ENCODE measurements around the gene QPRT. TPM values are rescaled to one million over a fixed set of nuclear protein-coding genes. Genes with fewer than 3 reads are reported as not detected.
"Not testable (repeated sequence)": the region's sequence is repeated elsewhere in the genome, so short reads cannot be mapped to it uniquely, and the experiment has no call there.

QPRT gene
- total RNA-seq, 1 donor from 2014 or later = 34.4 TPM

DNA sequence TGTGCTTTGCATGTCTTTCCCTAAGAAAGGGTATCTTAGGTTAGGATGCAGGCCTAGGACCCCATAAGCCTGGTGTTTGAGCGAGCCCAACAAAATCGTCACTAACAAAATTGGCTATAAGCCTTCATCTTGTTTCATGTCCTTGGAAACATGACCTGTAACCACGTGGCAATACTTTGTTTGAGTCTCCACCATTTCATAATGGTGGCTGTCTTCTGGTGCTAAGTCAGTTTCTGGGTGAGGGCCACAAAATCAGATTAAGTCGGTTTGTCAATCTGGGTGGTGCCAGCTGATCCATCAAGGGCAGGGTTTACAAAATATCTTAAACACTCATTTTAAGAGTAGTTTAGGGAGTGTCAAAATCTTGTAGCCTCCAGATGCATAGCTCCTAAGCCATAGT, 33.8 kb downstream of the QPRT start:
- peaks cover 0 to 2% (median 0%) of the 10 kb centered on the region in 3 donors for H3K4me1 ChIP-seq (ENCODE audit: control insufficient read depth in 3 of 3, insufficient read depth in 3 of 3, low read length in 3 of 3)
- no peaks in the 10 kb centered on the region for H3K36me3 ChIP-seq (ENCODE audit: control insufficient read depth in 3 of 3, insufficient read depth in 3 of 3, low read length in 3 of 3)
- no peak overlapping the region for H3K4me3 ChIP-seq (ENCODE audit: low read length in 3 of 3)
- no peaks in the 10 kb centered on the region for H3K9me3 ChIP-seq (ENCODE audit: control insufficient read depth in 3 of 3, low read length in 3 of 3)
- no peaks in the 10 kb centered on the region for H3K27me3 ChIP-seq (ENCODE audit: control insufficient read depth in 3 of 3, insufficient read depth in 3 of 3, low read length in 3 of 3)
- H3K9ac ChIP-seq (ENCODE audit: low read depth in 1 of 3, low read length in 3 of 3) = no peak overlapping the region
- H3K27ac ChIP-seq (ENCODE audit: low read depth, low read length) = no peak overlapping the region

DNA sequence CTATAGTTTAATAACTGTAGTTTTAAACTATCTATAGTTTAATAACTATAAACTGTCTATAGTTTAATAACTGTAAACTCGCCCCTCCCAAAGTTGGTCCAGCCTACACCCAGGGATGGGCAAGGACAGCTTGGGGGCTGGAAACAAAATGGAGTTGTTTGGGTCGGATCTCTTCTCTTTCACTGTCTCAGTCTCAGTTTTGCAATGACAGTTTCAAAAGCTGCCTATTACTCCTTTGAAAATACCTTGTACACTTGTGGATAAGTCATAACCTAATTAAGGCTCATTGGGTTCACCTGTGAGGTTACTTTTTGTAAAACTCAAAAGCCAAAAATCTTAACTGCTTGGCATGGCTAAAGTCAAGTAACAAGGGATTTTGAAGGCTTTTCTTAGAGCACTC, 35.4 kb downstream of the QPRT start:
- H3K9ac ChIP-seq (ENCODE audit: low read depth in 1 of 3, low read length in 3 of 3) = no peak overlapping the region
- H3K27me3 ChIP-seq (ENCODE audit: control insufficient read depth in 3 of 3, insufficient read depth in 3 of 3, low read length in 3 of 3) = no peaks in the 10 kb centered on the region
- H3K36me3 ChIP-seq (ENCODE audit: control insufficient read depth in 3 of 3, insufficient read depth in 3 of 3, low read length in 3 of 3) = no peaks in the 10 kb centered on the region
- H3K27ac ChIP-seq (ENCODE audit: low read depth, low read length) = no peak overlapping the region
- no peak overlapping the region for H3K4me3 ChIP-seq (ENCODE audit: low read length in 3 of 3)
- H3K9me3 ChIP-seq (ENCODE audit: control insufficient read depth in 3 of 3, low read length in 3 of 3) = no peaks in the 10 kb centered on the region
- peaks cover 0 to 2% (median 0%) of the 10 kb centered on the region in 3 donors for H3K4me1 ChIP-seq (ENCODE audit: control insufficient read depth in 3 of 3, insufficient read depth in 3 of 3, low read length in 3 of 3)

DNA sequence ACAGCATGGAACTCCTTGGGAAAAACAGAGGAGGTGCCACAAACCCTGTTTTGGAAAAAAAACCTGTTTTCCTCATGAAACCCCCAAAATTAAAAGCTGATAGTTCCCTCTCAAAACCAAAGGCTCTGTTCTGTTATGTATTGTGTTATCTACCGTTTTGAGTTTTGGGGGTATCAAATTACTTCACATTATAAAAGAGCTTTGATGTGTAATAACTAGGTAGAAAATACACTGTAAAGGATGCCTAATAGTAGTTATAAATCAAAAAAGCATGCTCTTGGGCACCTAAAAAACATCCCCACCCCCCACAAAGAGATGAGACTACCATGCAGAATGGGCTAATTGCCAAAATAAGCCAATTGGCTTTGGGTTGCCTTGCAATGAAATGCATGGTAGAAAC, 36.0 kb downstream of the QPRT start:
- H3K27ac ChIP-seq (ENCODE audit: low read depth, low read length) = no peak overlapping the region
- no peak overlapping the region for H3K9ac ChIP-seq (ENCODE audit: low read depth in 1 of 3, low read length in 3 of 3)
- no peaks in the 10 kb centered on the region for H3K9me3 ChIP-seq (ENCODE audit: control insufficient read depth in 3 of 3, low read length in 3 of 3)
- H3K4me1 ChIP-seq (ENCODE audit: control insufficient read depth in 3 of 3, insufficient read depth in 3 of 3, low read length in 3 of 3) = peaks cover 0 to 2% (median 0%) of the 10 kb centered on the region in 3 donors
- H3K27me3 ChIP-seq (ENCODE audit: control insufficient read depth in 3 of 3, insufficient read depth in 3 of 3, low read length in 3 of 3) = no peaks in the 10 kb centered on the region
- H3K4me3 ChIP-seq (ENCODE audit: low read length in 3 of 3) = no peak overlapping the region
- H3K36me3 ChIP-seq (ENCODE audit: control insufficient read depth in 3 of 3, insufficient read depth in 3 of 3, low read length in 3 of 3) = no peaks in the 10 kb centered on the region

DNA sequence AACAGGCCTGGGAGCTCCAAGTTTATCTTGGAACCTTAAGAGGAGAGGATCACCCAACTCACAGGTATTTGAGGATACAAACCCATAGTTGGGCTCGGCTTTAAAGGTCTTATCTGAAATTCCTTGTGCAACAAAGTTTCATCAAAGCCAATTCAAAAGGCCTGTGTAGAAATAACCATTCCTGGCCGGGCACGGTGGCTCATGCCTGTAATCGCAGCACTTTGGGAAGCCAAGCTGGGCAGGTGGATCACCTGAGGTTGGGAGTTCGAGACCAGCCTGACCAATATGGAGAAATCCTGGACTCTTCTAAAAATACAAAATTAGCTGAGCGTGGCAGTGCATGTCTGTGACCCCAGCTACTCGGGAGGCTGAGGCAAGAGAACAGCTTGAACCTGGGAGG, 38.1 kb downstream of the QPRT start:
- Histone ChIP-seq H3K27ac (ENCODE audit: low read depth, low read length) (no peak overlapping the region), H3K4me3 (ENCODE audit: low read length in 3 of 3) (no peak overlapping the region), H3K36me3 (ENCODE audit: control insufficient read depth in 3 of 3, insufficient read depth in 3 of 3, low read length in 3 of 3) (no peaks in the 10 kb centered on the region), H3K9ac (ENCODE audit: low read depth in 1 of 3, low read length in 3 of 3) (no peak overlapping the region), H3K27me3 (ENCODE audit: control insufficient read depth in 3 of 3, insufficient read depth in 3 of 3, low read length in 3 of 3) (no peaks in the 10 kb centered on the region), H3K9me3 (ENCODE audit: control insufficient read depth in 3 of 3, low read length in 3 of 3) (no peaks in the 10 kb centered on the region), H3K4me1 (ENCODE audit: control insufficient read depth in 3 of 3, insufficient read depth in 3 of 3, low read length in 3 of 3) (no peaks in the 10 kb centered on the region)

DNA sequence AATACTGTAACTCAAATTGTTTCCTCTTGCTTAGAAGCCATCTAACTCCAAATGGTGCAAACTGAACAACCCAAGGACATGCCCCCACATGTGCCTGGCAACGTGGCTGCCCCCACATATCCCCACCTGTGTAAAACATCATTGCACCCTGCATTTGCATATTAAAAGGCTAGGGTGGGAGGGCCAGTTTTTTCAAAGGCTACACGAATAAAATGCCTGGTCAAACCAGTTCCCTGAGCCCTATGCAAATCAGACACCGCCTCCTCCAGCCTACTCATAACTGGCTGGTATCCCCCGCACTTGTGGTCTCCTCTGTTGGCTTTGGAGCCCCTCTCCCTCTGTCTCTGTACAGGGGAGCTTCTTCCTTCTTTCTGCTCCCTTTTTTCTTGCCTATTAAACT, 40.1 kb downstream of the QPRT start:
- H3K9ac ChIP-seq (ENCODE audit: low read depth in 1 of 3, low read length in 3 of 3) = no peak overlapping the region

DNA sequence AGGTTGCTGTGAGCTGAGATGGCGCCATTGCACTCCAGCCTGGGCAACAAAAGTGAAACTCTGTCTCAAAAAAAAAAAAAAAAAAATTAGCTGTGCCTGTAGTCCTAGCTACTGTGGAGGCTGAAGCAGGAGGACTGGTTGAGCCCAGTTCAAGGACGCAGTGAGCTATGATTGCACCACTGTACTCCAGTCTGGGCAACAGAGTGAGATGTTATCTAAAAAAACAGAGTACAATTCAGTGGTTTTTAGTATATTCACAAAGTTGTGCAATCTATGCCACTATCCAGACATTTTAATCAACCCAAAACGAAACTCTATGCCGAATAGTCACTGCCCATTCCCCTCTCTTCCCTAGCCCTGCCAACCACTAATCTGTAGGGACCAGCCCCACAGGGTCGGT, 41.7 kb downstream of the QPRT start:
- Histone ChIP-seq H3K27me3 (ENCODE audit: control insufficient read depth in 3 of 3, insufficient read depth in 3 of 3, low read length in 3 of 3) (no peaks in the 10 kb centered on the region), H3K4me1 (ENCODE audit: control insufficient read depth in 3 of 3, insufficient read depth in 3 of 3, low read length in 3 of 3) (no peaks in the 10 kb centered on the region), H3K27ac (ENCODE audit: low read depth, low read length) (no peak overlapping the region), H3K9ac (ENCODE audit: low read depth in 1 of 3, low read length in 3 of 3) (no peak overlapping the region), H3K36me3 (ENCODE audit: control insufficient read depth in 3 of 3, insufficient read depth in 3 of 3, low read length in 3 of 3) (no peaks in the 10 kb centered on the region), H3K9me3 (ENCODE audit: control insufficient read depth in 3 of 3, low read length in 3 of 3) (no peaks in the 10 kb centered on the region), H3K4me3 (ENCODE audit: low read length in 3 of 3) (no peak overlapping the region)

More for the DNA sequence above, 40.1 kb downstream of the QPRT start:
- no peaks in the 10 kb centered on the region for H3K4me1 ChIP-seq (ENCODE audit: control insufficient read depth in 3 of 3, insufficient read depth in 3 of 3, low read length in 3 of 3)
- H3K36me3 ChIP-seq (ENCODE audit: control insufficient read depth in 3 of 3, insufficient read depth in 3 of 3, low read length in 3 of 3) = no peaks in the 10 kb centered on the region
- no peak overlapping the region for H3K4me3 ChIP-seq (ENCODE audit: low read length in 3 of 3)
- no peaks in the 10 kb centered on the region for H3K27me3 ChIP-seq (ENCODE audit: control insufficient read depth in 3 of 3, insufficient read depth in 3 of 3, low read length in 3 of 3)
- no peak overlapping the region for H3K27ac ChIP-seq (ENCODE audit: low read depth, low read length)
- no peaks in the 10 kb centered on the region for H3K9me3 ChIP-seq (ENCODE audit: control insufficient read depth in 3 of 3, low read length in 3 of 3)

DNA sequence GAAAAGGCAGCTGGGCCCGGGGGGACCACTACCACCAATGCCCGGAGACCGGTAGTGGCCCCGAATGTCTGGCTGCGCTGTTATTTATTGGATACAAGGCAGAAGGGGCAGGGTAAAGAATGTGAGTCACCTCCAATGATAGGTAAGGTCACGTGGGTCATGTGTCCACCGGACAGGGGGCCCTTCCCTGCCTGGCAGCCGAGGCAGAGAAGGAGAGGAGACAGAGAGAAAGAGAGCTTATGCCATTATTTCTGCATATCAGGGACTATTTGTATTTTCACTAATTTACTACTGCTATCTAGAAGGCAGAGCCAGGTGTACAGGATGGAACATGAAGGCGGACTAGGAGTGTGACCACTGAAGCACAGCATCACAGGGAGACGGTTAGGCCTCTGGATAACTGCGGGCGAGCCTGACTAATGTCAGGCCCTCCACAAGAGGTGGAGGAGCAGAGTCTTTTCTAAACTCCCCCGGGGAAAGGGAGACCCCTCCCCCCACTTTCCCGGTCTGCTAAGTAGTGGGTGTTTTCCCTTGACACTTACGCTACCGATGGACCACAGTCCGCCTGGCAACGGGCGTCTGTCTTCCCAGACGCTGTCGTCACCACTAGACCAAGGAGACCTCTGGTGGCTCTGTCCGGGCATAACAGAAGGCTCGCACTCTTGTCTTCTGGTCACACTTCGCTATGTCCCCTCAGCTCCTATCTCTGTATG, 42.3 kb downstream of the QPRT start:
- H3K27ac ChIP-seq (ENCODE audit: low read depth, low read length); H3K27me3 ChIP-seq (ENCODE audit: control insufficient read depth in 3 of 3, insufficient read depth in 3 of 3, low read length in 3 of 3); H3K9ac ChIP-seq (ENCODE audit: low read depth in 1 of 3, low read length in 3 of 3); H3K4me3 ChIP-seq (ENCODE audit: low read length in 3 of 3); H3K4me1 ChIP-seq (ENCODE audit: control insufficient read depth in 3 of 3, insufficient read depth in 3 of 3, low read length in 3 of 3); H3K9me3 ChIP-seq (ENCODE audit: control insufficient read depth in 3 of 3, low read length in 3 of 3); H3K36me3 ChIP-seq (ENCODE audit: control insufficient read depth in 3 of 3, insufficient read depth in 3 of 3, low read length in 3 of 3): not testable (repeated sequence)

DNA sequence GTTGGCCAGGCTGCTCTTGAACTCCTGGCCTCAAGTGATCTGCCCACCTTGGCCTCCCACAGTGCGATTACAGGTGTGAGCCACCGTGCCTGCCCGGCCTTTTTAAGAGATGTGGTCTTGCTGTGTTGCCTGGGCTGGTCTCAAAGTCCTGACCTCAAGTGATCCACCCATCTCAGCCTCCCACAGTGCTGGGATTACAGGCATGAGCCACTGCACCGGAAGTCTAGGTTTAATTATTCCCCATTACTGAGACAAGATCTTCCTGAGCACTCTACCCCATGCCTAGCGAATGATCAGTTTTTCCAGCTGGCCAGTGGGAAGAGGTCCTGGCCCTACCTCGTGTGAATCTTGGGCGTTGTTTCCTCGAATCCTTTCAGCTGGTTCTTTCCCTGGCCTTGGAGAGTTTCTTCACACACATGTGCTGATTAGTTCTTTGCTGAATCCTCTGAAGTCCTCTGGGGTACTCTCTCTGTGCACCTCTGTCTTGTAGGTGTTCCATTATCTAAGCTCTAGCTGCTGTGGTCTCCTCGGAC, 47.9 kb downstream of the QPRT start:
- H3K27me3 ChIP-seq (ENCODE audit: control insufficient read depth in 3 of 3, insufficient read depth in 3 of 3, low read length in 3 of 3) = no peaks in the 10 kb centered on the region
- H3K4me3 ChIP-seq (ENCODE audit: low read length in 3 of 3) = no peak overlapping the region
- H3K9me3 ChIP-seq (ENCODE audit: control insufficient read depth in 3 of 3, low read length in 3 of 3) = no peaks in the 10 kb centered on the region
- no peaks in the 10 kb centered on the region for H3K4me1 ChIP-seq (ENCODE audit: control insufficient read depth in 3 of 3, insufficient read depth in 3 of 3, low read length in 3 of 3)
- H3K27ac ChIP-seq (ENCODE audit: low read depth, low read length) = no peak overlapping the region
- H3K36me3 ChIP-seq (ENCODE audit: control insufficient read depth in 3 of 3, insufficient read depth in 3 of 3, low read length in 3 of 3) = no peaks in the 10 kb centered on the region
- H3K9ac ChIP-seq (ENCODE audit: low read depth in 1 of 3, low read length in 3 of 3) = no peak overlapping the region

DNA sequence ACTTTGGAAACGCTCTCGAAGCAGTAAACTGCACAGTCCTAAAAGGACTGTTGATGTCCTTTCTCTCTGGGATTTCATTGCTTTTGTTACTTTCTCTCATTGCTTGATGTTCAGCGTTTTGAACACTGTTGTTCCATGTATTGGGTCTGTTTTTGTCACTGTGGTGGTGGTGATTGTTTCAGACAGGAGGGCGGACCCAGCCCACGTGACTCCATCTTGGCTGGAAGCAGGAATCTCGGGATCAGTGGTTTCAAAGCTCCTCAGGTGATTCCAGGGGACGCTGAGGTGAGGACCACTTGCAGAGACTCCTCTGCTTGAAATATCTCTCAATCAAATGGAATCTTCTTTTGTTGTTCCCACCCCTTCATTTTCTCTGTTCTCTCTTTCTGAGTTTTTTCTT, 48.5 kb downstream of the QPRT start:
- Histone ChIP-seq H3K4me3 (ENCODE audit: low read length in 3 of 3) (no peak overlapping the region), H3K27ac (ENCODE audit: low read depth, low read length) (no peak overlapping the region), H3K9ac (ENCODE audit: low read depth in 1 of 3, low read length in 3 of 3) (no peak overlapping the region), H3K9me3 (ENCODE audit: control insufficient read depth in 3 of 3, low read length in 3 of 3) (no peaks in the 10 kb centered on the region), H3K27me3 (ENCODE audit: control insufficient read depth in 3 of 3, insufficient read depth in 3 of 3, low read length in 3 of 3) (no peaks in the 10 kb centered on the region), H3K4me1 (ENCODE audit: control insufficient read depth in 3 of 3, insufficient read depth in 3 of 3, low read length in 3 of 3) (no peaks in the 10 kb centered on the region), H3K36me3 (ENCODE audit: control insufficient read depth in 3 of 3, insufficient read depth in 3 of 3, low read length in 3 of 3) (no peaks in the 10 kb centered on the region)

DNA sequence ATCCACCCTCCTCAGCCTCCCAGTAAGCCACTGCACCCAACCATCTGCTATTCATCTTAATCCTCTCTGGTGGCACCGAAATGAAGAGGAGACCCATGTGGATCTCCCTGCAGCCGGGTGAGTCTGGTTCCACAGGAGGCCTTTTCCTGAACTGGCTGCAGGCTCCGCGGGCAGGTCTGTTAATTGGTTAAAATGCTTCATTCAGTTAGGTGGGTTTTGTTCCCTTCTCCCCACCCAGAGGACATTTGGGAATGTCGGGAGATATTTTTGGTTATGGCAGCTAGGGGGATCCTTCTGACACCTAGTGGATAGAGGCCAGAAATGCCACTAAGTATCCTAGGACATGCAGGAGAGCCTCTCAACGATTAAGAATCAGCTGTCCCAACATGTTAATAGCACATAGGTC, 50.1 kb downstream of the QPRT start:
- no peaks in the 10 kb centered on the region for H3K4me1 ChIP-seq (ENCODE audit: control insufficient read depth in 3 of 3, insufficient read depth in 3 of 3, low read length in 3 of 3)
- H3K4me3 ChIP-seq (ENCODE audit: low read length in 3 of 3) = peak overlapping the region in 1 of 3 donors; percentile 48
- no peaks in the 10 kb centered on the region for H3K9me3 ChIP-seq (ENCODE audit: control insufficient read depth in 3 of 3, low read length in 3 of 3)
- no peaks in the 10 kb centered on the region for H3K36me3 ChIP-seq (ENCODE audit: control insufficient read depth in 3 of 3, insufficient read depth in 3 of 3, low read length in 3 of 3)
- no peaks in the 10 kb centered on the region for H3K27me3 ChIP-seq (ENCODE audit: control insufficient read depth in 3 of 3, insufficient read depth in 3 of 3, low read length in 3 of 3)
- H3K9ac ChIP-seq (ENCODE audit: low read depth in 1 of 3, low read length in 3 of 3) = no peak overlapping the region
- H3K27ac ChIP-seq (ENCODE audit: low read depth, low read length) = no peak overlapping the region

Data from skeletal muscle tissue (tissue), 4 donors.